HG02973 (cell line): ENCODE measurements around the gene FGF6.

Experiments used
- ATAC-seq: cut with Tn5 transposase; IDR thresholded peaks from one replicate; pipeline ENCODE4 v1.9.1; 2021; ENCODE audit warnings: moderate library complexity; ENCODE audit not compliant: unreplicated experiment

The FGF6 gene

GRCh38 chr12:4448371-4448940 lies 2.8 kb upstream of the FGF6 start:
- ATAC-seq: no peak

DNA sequence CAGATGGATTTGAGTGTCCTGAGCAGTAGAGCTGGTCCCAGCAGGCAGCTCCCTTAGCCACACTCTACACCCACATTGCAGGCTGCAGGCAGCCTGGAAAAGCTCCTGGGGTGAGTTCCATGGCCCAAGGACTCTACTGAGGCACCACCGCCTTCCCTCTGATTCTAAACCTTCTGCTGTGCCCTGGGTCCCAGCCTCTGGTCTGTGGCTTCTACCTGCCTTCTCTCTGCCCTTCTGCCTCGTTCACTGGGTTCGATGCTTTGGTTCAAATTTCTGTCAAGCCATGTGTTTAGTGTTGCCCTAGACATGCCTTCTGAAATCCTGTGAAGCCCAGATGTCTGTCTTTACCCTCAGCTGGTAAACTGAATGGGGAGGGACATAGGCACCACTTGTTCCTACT lies 1.5 kb upstream of the FGF6 start:
- ATAC-seq: no peak

DNA sequence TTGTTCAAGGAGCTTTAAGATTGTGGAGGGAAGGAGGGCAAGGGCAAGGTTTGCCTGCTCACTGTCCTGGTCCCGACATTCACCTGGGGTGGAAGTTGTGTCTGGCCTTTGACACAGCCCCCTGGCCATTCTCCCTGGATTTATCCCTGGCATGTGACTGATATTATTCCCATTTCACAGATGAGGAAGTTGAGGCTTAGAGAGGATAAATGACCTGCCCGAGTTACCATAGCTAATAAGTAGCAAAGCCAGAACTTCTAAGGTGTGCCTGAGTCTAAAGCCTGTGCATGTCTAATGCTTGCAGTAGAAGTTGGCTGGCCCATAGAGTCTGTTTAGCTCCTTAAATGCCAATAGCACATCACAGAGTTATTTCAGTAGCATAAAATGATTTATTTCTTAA lies 720 bp upstream of the FGF6 start:
- no peak for ATAC-seq

DNA sequence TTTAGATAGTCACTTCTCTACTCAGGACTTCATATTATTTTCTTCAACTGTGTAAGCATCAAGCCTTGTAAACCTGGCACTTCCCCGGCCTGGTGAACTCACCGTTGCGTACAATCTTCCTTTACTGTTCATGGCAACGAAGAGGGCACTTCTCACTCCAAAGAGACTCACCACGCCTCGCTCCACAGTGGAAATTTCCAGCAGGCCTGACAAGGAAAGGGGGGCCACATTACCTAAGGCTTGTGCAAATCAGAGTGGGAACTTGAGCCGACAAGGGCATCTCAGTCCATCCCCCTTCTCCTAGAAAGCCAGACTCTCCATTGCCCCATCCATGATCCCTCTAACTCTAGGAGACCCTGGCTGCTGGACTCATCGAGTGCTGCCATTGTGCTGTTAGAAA lies 1.6 kb downstream of the FGF6 start:
- ATAC-seq: no peak

GRCh38 chr12:4443616-4444015 lies 2.0 kb downstream of the FGF6 start:
- ATAC-seq: no peak

GRCh38 chr12:4441355-4442335 lies 4.0 kb downstream of the FGF6 start:
- no peak for ATAC-seq

GRCh38 chr12:4440187-4440941 lies 5.3 kb downstream of the FGF6 start:
- no peak for ATAC-seq

- no peak for ATAC-seq
These were observed 5.9 kb downstream of the FGF6 start for GRCh38 chr12:4439736-4440135.

GRCh38 chr12:4438834-4439596 lies 6.6 kb downstream of the FGF6 start:
- no peak for ATAC-seq

DNA sequence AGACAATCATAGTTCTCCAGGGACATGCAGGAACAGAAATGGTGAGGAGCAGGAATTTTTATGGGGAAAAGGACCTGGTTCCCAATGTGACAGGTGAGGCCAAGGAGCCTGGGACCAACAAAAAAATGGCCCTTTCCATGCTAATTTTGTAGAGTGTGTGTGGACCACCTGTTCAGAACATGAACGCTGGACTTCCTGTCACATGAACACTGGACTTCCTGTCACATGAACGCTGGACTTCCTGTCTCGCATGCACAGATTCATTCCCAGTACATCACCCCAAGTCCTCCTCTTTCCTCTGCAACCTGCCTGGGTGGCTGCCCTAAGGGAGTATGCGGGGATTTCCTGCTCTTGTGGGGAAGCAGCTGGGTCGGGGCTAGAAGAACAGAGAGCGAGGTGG lies 10.1 kb downstream of the FGF6 start:
- no peak for ATAC-seq

- no peak for ATAC-seq
These were observed 10.7 kb downstream of the FGF6 start for GRCh38 chr12:4434706-4435425.

DNA sequence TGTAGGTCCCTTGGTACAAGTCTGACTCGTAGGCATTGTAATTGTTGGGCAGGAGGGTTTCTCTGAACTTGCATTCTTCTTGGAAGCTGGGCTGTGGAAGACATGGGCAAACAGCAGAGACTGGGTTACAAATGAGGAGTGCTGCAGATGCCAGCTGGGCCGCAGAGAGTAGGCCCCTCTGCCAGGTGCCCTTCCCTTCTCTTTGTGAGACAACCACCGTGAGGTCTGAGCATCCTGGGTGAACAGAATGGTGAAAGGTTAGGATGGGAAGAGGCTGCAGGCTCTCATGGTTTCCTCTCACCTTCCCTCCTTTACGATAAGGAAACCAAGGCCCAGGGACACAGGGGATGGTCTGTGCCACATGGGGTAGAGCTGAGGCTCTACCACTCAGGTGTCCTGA lies 11.3 kb downstream of the FGF6 start:
- no peak for ATAC-seq

DNA sequence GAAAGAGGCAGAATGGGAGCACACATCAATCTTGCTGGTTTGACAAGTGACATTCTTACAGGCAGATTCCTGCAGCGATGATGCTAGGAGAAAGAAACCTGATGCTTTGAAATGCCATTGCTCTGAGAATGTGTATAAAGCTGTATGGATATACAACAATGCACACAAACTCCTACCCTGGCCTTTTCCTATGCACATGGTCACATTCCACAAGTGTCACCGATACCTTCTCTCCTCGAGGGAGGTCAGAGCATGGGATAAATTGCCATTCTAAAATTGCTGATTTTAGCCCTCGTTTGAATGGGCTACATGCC lies 11.9 kb downstream of the FGF6 start:
- no peak for ATAC-seq

- ATAC-seq: no peak
These were observed 12.5 kb downstream of the FGF6 start for GRCh38 chr12:4432878-4433744.

GRCh38 chr12:4431866-4432265 lies 13.7 kb downstream of the FGF6 start:
- ATAC-seq: no peak

- ATAC-seq: no peak
These were observed 14.2 kb downstream of the FGF6 start for GRCh38 chr12:4431436-4431835.

- no peak for ATAC-seq
These were observed 21.2 kb downstream of the FGF6 start for GRCh38 chr12:4424422-4424821.

GRCh38 chr12:4423528-4424195 lies 22.0 kb downstream of the FGF6 start:
- ATAC-seq: no peak

DNA sequence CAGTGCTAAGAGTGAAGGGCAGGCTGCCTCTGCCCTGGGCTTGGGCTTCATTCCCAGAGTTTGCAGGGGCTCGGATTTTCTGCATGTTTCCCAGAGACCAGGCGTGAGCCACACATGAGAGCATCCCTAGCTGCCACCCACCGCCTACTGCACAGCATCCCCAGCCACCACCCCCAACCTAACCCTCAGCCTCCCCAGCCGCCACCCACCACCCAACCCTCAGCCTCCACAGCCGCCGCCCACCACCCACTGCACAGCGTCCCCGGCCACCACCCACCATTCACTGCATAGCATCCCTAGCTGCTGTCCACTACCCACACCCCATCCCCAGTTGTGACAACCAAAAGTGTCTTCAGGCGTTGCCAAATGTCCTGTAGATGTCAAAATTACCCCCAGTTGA lies 22.6 kb downstream of the FGF6 start:
- ATAC-seq: no peak
